Measurements from ENCODE around the gene EFCAB8.

The EFCAB8 gene

DNA sequence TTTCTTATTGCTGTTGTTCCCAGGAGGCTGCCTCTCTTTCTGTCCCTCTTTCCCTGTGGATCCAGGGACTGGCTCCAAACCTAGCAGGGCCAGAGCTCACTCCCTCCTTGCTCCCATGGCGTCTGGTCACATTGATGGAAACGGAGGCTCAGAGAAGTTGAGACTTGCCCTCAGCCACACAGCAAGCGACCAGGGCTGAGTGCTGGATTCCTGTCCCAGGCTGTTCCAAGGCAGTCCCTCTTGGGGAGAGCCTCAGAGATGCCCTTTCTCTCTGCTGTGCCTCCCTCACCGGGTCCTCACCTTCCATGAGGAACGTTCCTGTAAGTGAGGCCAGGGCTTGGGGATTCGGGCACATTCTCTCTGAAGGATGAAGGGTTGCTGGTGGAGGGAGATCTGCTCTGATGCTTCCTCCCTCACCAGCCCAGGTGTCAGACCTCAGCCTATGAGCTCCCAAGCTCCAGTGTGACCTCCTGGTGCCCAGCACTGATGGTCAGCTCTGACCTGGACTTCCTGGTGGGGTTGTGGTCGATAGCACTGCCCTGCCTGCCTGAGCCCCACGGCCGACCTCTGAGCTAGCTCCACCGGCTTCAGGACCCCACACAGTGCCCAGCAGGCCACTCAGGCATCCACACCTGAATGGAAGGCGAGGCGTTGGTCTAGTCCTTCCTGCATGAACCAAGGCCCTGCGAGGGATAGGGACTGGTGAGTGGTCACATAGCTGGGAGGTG lies 118.7 kb downstream of the EFCAB8 start:
- H3K4me3 ChIP-seq (ENCODE audit: low read depth, low read length): no peak overlapping the region
- no peak for DNase-seq (ENCODE audit: low read depth)
- in situ Hi-C loops (cut with HindIII; ENCODE audit: low sequenced_read_pairs): no loop called here
- TF ChIP-seq, protein P1, sequence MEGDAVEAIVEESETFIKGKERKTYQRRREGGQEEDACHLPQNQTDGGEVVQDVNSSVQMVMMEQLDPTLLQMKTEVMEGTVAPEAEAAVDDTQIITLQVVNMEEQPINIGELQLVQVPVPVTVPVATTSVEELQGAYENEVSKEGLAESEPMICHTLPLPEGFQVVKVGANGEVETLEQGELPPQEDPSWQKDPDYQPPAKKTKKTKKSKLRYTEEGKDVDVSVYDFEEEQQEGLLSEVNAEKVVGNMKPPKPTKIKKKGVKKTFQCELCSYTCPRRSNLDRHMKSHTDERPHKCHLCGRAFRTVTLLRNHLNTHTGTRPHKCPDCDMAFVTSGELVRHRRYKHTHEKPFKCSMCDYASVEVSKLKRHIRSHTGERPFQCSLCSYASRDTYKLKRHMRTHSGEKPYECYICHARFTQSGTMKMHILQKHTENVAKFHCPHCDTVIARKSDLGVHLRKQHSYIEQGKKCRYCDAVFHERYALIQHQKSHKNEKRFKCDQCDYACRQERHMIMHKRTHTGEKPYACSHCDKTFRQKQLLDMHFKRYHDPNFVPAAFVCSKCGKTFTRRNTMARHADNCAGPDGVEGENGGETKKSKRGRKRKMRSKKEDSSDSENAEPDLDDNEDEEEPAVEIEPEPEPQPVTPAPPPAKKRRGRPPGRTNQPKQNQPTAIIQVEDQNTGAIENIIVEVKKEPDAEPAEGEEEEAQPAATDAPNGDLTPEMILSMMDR (IDR thresholded peaks at IDR 0.05; ENCODE audit: low read depth, low read length, missing control alignments): no peak

DNA sequence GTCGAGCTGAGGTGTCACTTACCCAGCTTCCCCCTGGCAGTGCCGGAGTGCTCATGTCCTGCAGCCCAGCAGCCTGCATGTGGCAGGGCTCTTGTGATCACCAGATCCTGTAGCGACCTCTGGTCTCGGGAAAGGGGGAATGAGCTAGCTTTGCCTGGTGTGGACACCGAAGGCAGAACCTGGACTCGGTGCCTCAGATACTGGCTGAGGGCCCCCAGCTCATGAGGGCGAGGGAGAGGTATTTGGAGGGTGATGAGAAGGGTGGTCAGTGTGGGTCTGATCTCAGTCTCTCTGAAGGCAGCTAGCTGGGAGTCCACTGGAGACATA lies 119.2 kb downstream of the EFCAB8 start:
- in situ Hi-C loops (cut with HindIII; ENCODE audit: low sequenced_read_pairs): no loop called here
- H3K4me3 ChIP-seq (ENCODE audit: low read depth, low read length): no peak overlapping the region
- DNase-seq (ENCODE audit: low read depth): no peak
- TF ChIP-seq, protein P1 (IDR thresholded peaks at IDR 0.05; ENCODE audit: low read depth, low read length, missing control alignments): no peak

DNA sequence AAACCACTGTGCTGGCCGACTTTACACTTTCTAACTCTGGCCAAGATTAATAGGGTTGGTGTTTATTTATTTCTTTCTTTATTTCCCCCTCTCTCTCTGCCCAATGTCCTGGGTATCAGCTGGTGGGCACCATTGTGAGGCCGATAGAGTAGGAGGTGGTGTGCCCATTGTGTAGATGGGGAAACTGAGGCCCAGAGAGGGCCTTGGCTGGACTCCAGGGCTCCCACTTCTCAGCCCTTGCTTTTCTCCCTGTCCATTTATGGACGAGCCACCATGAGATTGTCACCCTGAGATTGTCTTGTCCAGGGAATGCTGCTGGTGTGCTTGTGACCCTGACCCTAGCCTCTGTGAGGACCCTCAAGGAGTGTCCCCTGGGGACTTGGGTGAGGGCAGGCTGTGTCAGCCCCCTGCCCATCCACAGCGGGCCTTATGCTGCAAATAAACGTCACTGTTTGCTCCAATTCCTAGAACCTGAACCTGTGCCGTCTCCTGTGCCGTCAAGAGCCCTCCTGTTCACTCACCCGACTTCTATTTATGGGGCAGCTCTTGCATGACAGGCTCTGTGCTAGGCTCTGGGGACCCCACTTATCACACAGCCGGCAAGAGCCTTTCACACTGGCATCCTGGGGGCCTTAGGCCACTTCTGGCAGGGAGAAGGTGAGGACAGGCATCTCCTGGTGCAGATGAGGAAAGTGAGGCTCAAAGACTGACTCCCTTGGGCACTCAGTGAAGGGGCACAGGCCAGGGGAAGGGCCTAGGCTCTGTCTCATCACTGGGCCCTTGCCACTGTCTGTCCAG lies 120.7 kb downstream of the EFCAB8 start:
- in situ Hi-C loops (cut with HindIII; ENCODE audit: low sequenced_read_pairs): no loop called here
- TF ChIP-seq, protein P1 (IDR thresholded peaks at IDR 0.05; ENCODE audit: low read depth, low read length, missing control alignments): no peak
- DNase-seq (ENCODE audit: low read depth): no peak
- H3K4me3 ChIP-seq (ENCODE audit: low read depth, low read length): no peak overlapping the region

DNA sequence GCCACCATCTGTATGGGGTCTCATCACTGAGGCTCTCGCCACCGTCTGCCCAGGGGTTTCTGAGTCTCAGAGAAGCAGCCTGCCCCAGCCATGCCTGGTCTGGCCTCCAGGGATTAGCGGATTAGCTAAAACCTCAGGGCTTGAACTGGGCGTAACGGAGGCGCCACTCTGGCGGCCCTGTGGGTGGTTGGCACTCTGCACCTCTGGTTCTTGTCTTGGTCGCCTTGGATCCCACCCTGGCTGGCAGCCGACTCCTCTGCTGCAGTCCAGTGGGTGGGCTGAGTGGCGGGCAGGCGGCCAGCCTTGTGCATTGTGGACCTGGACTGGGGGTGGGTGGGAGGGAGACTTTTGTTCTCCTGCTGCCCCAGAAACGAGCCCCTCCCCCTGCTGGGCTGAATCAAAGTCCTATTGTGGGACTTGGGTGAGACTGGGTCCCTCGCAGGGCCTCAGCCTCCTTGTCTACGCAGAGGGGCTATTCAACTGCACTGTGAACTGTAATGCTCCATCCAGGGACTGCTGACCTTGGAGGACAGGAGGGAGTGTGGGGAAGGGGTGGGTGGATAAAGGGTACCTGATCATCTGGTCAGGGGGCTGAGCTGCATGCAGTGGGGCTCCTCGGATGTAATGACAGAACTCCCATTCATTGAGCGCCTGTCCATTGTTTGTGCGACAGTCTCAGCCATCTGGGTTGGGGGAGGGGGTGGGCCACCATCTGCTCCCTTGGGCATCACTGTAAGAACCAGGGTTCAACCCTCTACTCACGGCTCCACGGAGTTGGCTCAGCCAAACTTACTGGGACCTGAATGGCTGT lies 121.6 kb downstream of the EFCAB8 start:
- no peak for DNase-seq (ENCODE audit: low read depth)
- TF ChIP-seq, protein P1 (IDR thresholded peaks at IDR 0.05; ENCODE audit: low read depth, low read length, missing control alignments): no peak

DNA sequence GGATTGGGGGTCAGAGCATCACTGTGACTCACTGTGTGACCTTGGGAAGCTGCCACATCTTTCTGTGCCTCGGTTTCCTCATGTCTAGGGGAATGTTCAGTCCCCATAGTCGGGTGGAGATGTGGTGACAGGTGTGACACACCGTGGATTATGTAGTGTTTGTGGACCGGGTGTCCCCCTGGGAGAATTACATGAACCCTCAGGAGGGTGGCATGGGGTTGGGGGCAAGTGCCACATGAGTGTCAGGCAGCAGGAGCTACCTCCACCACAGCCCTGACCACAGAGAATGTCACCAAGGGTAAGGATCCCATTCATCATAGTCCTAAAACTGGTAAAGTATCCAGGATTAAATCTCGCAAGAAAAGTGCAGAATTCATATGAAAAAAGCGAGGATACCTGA lies 122.3 kb downstream of the EFCAB8 start:
- TF ChIP-seq, protein P1 (IDR thresholded peaks at IDR 0.05; ENCODE audit: low read depth, low read length, missing control alignments): no peak
- in situ Hi-C loops (cut with HindIII; ENCODE audit: low sequenced_read_pairs): no loop called here
- DNase-seq (ENCODE audit: low read depth): no peak
- no peak overlapping the region for H3K4me3 ChIP-seq (ENCODE audit: low read depth, low read length)

More for the DNA sequence above, 121.6 kb downstream of the EFCAB8 start:
- no peak overlapping the region for H3K4me3 ChIP-seq (ENCODE audit: low read depth, low read length)
- in situ Hi-C loops (cut with HindIII; ENCODE audit: low sequenced_read_pairs): no loop called here
